GM23248 (cell line): ENCODE data around the gene ARAP2. TPM values are rescaled to one million over a fixed set of nuclear protein-coding genes. Genes with fewer than 3 reads are reported as not detected.

Experiments used
- DNase-seq: peaks from one replicate; pipeline ENCODE4 v3.0.0-alpha.2; 2015
- H2AFZ ChIP-seq: fragments of 200-600 bp; sonication (generic); 2 replicates; pipeline ENCODE4 v1.6.1; 2016; ENCODE audit warnings: antibody characterized with exemption
- H3F3A ChIP-seq: fragments of 200-600 bp; sonication (generic); 2 replicates; pipeline ENCODE4 v1.6.1; 2016; ENCODE audit warnings: mild to moderate bottlenecking, antibody characterized with exemption, mixed run types; ENCODE audit not compliant: insufficient read depth
- H3K27ac ChIP-seq: fragments of 200-600 bp; sonication (generic); 2 replicates; pipeline ENCODE4 v1.5.1; 2016; ENCODE audit warnings: mild to moderate bottlenecking
- H3K27me3 ChIP-seq: fragments of 200-600 bp; sonication (generic); replicated peaks from 2 replicates; pipeline ENCODE4 v1.6.1; 2016; ENCODE audit warnings: mild to moderate bottlenecking; ENCODE audit not compliant: insufficient read depth
- H3K36me3 ChIP-seq: fragments of 200-600 bp; sonication (generic); 2 replicates; pipeline ENCODE4 v1.6.1; 2016; ENCODE audit warnings: low read depth, mild to moderate bottlenecking
- H3K4me1 ChIP-seq: fragments of 200-600 bp; sonication (generic); 2 replicates; pipeline ENCODE4 v1.6.1; 2016; ENCODE audit warnings: mild to moderate bottlenecking; ENCODE audit not compliant: insufficient read depth
- H3K4me2 ChIP-seq: fragments of 200-600 bp; sonication (generic); one replicate; pipeline ENCODE4 v1.6.1; 2016; ENCODE audit warnings: mild to moderate bottlenecking; ENCODE audit not compliant: unreplicated experiment
- H3K4me3 ChIP-seq: fragments of 200-600 bp; sonication (generic); 2 replicates; pipeline ENCODE4 v1.5.1; 2016; ENCODE audit warnings: mild to moderate bottlenecking
- H3K79me2 ChIP-seq: fragments of 200-600 bp; sonication (generic); 2 replicates; pipeline ENCODE4 v1.6.1; 2016; ENCODE audit warnings: mild to moderate bottlenecking; ENCODE audit not compliant: insufficient read depth
- H3K9ac ChIP-seq: fragments of 200-600 bp; sonication (generic); 2 replicates; pipeline ENCODE4 v1.6.1; 2016; ENCODE audit warnings: mild to moderate bottlenecking
- H3K9me2 ChIP-seq: fragments of 200-600 bp; sonication (generic); 2 replicates; pipeline ENCODE4 v1.6.1; 2016; ENCODE audit warnings: mixed run types, mild to moderate bottlenecking, moderate library complexity; ENCODE audit not compliant: insufficient read depth
- H3K9me3 ChIP-seq: fragments of 200-600 bp; sonication (generic); one replicate; pipeline ENCODE4 v1.6.1; 2017; ENCODE audit warnings: low read depth
- H4K20me1 ChIP-seq: fragments of 200-600 bp; sonication (generic); 2 replicates; pipeline ENCODE4 v1.6.0; 2016; ENCODE audit not compliant: insufficient read depth
- EZH2 ChIP-seq: fragments of 200-600 bp; sonication (generic); IDR thresholded peaks from 2 replicates; pipeline ENCODE4 v1.6.1; 2018; ENCODE audit warnings: antibody characterized with exemption, mild to moderate bottlenecking; ENCODE audit not compliant: insufficient read depth, poor library complexity, severe bottlenecking
- EZH2phosphoT487 ChIP-seq: fragments of 200-600 bp; sonication (generic); IDR thresholded peaks from 2 replicates; pipeline ENCODE4 v1.6.1; 2018; ENCODE audit warnings: antibody characterized with exemption, moderate library complexity, mild to moderate bottlenecking, low read depth; ENCODE audit not compliant: insufficient read depth
- WGBS, 2 experiments: methylation state at CpG; one replicate each; pipeline ENCODE4 v1.1.6; 2015 to 2017; ENCODE audit warnings: low lambda C conversion rate in 2 of 2, low coverage in 1 of 2; ENCODE audit errors: missing lambda C conversion rate in 2 of 2; 5-methylcytosine and 5-hydroxymethylcytosine counted together
- in situ Hi-C: fragments of 300-500 bp; cut with MboI; formaldehyde crosslinking; loops from 2 replicates; pipeline ENCODE4 v1.15.0; 2020
- polyA plus RNA-seq: library from polyadenylated mRNA; unstranded; fragments of >200 nt; fragmentation: Nextera tagmentation; extraction: Ambion mirVana; gene quantifications from 2 replicates; pipeline ENCODE4 v1.2.1, GENCODE V29; 2016
- total RNA-seq: library from RNA; depleted of rRNA; stranded (reverse); fragments of >200 nt; shearing (Covaris generic); gene quantifications from 2 replicates; pipeline ENCODE4 v1.2.3, GENCODE V29; 2014

The ARAP2 gene
- total and polyA plus RNA-seq, 2 experiments from 2014 or later: not detected

DNA sequence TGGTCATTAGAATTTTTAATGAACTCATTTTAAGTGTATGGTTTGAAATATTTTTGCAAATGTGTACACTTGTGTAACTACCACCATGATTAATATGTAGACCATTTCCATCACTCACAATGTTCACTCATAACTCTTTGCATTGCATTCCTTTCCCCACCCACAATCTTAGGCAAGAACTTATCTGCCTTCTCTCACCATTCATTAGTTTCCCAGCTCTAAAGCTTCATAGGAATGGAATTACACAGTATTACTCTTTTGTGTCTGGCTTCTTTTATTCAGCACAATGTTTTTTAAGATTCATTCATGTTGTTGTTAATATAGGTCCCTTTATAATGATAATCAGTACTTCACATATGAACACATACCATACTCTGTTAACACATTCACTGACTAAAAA, 106.1 kb downstream of the ARAP2 start:
- Histone ChIP-seq H3F3A (no peaks in the 10 kb centered on the region), H3K27ac (no peak overlapping the region), H3K9me2 (no peaks in the 10 kb centered on the region), H3K4me2 (no peak overlapping the region), H3K9me3 (no peaks in the 10 kb centered on the region), H3K79me2 (no peaks in the 10 kb centered on the region), H2AFZ (no peak overlapping the region), H3K27me3 (no peaks in the 10 kb centered on the region), H4K20me1 (no peaks in the 10 kb centered on the region), H3K36me3 (no peaks in the 10 kb centered on the region), H3K9ac (no peak overlapping the region), H3K4me1 (no peaks in the 10 kb centered on the region), H3K4me3 (no peak overlapping the region)
- in situ Hi-C loops: no loop called here
- no peak for DNase-seq
- TF ChIP-seq EZH2: no peak
- no peak for TF ChIP-seq EZH2phosphoT487

DNA sequence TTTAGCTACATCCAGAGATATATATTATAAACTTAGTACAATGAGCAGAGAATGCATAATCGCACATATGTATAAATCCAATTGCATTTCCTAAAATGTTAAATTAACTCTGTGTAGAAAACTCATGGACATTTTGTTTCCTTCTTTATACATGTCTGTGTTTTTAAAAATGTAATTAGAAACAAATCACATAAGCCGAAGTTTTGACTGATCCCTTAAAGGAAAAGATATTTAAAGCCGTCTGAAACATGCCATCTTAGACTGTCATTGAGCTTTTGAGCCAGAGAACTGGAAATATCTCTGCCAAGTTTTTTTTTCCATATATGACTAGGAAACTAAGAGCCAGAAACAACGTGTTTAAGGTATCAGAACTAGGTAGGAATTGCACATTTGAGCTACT, 107.0 kb downstream of the ARAP2 start:
- H3K4me2 ChIP-seq: no peak overlapping the region
- no peak for DNase-seq
- no peaks in the 10 kb centered on the region for H3K4me1 ChIP-seq
- H3K36me3 ChIP-seq: no peaks in the 10 kb centered on the region
- no peaks in the 10 kb centered on the region for H3K9me3 ChIP-seq
- WGBS, 2 experiments: 22 to 33% methylated on average over 4 of the region's 4 CpGs
- no peaks in the 10 kb centered on the region for H3K79me2 ChIP-seq
- no peak for TF ChIP-seq EZH2
- TF ChIP-seq EZH2phosphoT487: no peak
- H4K20me1 ChIP-seq: no peaks in the 10 kb centered on the region
- no peaks in the 10 kb centered on the region for H3K27me3 ChIP-seq
- no peak overlapping the region for H2AFZ ChIP-seq
- in situ Hi-C loops: no loop called here
- H3K9me2 ChIP-seq: no peaks in the 10 kb centered on the region
- H3K27ac ChIP-seq: no peak overlapping the region
- no peak overlapping the region for H3K4me3 ChIP-seq
- no peak overlapping the region for H3K9ac ChIP-seq
- H3F3A ChIP-seq: no peaks in the 10 kb centered on the region

DNA sequence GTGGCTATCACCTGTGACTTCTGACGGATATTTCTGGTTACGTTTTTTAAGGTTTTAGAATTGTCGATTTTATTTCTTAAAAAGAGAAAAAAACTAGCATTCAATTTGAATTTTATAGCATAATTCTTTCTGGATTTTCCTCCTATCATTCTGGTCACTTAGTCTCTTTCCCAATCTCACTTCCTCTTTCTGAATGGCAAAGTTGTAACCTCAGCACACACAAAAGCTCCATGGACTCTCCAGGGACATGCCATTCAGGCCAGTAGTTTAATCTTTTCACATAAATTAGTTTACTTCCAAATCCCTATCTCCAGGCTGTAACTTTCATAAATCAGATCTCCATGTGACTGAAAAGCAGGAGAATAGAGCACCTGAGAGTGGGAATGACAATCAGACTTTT, 110.7 kb downstream of the ARAP2 start:
- no peaks in the 10 kb centered on the region for H3K27me3 ChIP-seq
- H3K4me1 ChIP-seq: no peaks in the 10 kb centered on the region
- H3K4me2 ChIP-seq: no peak overlapping the region
- in situ Hi-C loops: no loop called here
- no peak overlapping the region for H3K4me3 ChIP-seq
- no peaks in the 10 kb centered on the region for H3K9me3 ChIP-seq
- no peak for DNase-seq
- H3K79me2 ChIP-seq: no peaks in the 10 kb centered on the region
- H3K36me3 ChIP-seq: no peaks in the 10 kb centered on the region
- H4K20me1 ChIP-seq: no peaks in the 10 kb centered on the region
- no peaks in the 10 kb centered on the region for H3F3A ChIP-seq
- TF ChIP-seq EZH2phosphoT487: no peak
- TF ChIP-seq EZH2: no peak
- no peak overlapping the region for H2AFZ ChIP-seq
- WGBS, 2 experiments: 48 to 54% methylated on average over 3 of the region's 3 CpGs
- no peaks in the 10 kb centered on the region for H3K9me2 ChIP-seq
- no peak overlapping the region for H3K27ac ChIP-seq
- no peak overlapping the region for H3K9ac ChIP-seq

DNA sequence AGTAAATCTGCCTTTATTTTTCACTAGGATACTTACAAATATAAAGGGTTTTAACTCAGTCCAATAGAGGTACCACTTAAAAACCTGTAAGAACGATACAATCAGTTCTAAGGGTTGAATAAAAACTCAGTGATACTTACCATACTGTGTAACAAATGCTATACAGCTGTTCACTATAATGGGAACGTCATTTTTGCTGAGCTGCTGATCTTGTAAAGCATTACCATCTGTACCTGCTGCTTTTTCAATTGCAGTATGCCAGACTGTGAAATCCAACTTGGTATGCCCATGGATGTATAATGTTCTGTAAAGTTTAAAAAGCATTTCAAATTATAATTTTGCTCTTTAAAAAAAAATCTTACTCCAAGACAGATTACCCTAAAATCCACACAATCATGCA, 111.2 kb downstream of the ARAP2 start:
- Histone ChIP-seq H3F3A (no peaks in the 10 kb centered on the region), H3K27ac (no peak overlapping the region), H3K4me3 (no peak overlapping the region), H4K20me1 (no peaks in the 10 kb centered on the region), H3K9me2 (no peaks in the 10 kb centered on the region), H3K4me1 (no peaks in the 10 kb centered on the region), H3K9ac (no peak overlapping the region), H3K27me3 (no peaks in the 10 kb centered on the region), H2AFZ (no peak overlapping the region), H3K4me2 (no peak overlapping the region), H3K36me3 (no peaks in the 10 kb centered on the region), H3K79me2 (no peaks in the 10 kb centered on the region), H3K9me3 (no peaks in the 10 kb centered on the region)
- TF ChIP-seq EZH2phosphoT487: no peak
- TF ChIP-seq EZH2: no peak
- no peak for DNase-seq
- in situ Hi-C loops: no loop called here
- 2 to 3% methylated on average over 2 of the region's 2 CpGs for WGBS, 2 experiments

DNA sequence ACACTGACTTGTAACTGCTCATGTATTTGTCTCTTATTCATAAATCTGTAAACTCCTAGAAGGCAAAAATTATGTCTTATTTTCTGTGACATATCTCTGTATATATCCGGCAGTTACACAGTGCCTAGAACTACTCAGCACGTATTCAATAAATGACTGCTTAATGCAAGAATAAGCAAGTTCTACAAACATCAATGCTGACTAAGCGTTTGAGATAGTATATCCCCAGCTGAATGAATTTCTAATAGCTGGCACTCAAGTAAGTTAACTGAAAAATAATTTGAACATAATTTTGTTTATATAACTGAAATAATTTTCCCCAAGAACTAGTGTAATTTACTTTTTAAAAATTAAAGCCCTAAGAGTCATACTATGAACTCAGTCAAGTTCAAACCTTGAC, 113.7 kb downstream of the ARAP2 start:
- 41 to 50% methylated on average over 3 of the region's 3 CpGs for WGBS, 2 experiments

More for the DNA sequence above, 113.7 kb downstream of the ARAP2 start:
- H3K36me3 ChIP-seq: no peaks in the 10 kb centered on the region
- H3K4me1 ChIP-seq: no peaks in the 10 kb centered on the region
- no peaks in the 10 kb centered on the region for H3K27me3 ChIP-seq
- H2AFZ ChIP-seq: no peak overlapping the region
- no peak overlapping the region for H3K9ac ChIP-seq
- in situ Hi-C loops: no loop called here
- no peaks in the 10 kb centered on the region for H3F3A ChIP-seq
- H3K79me2 ChIP-seq: no peaks in the 10 kb centered on the region
- H3K27ac ChIP-seq: no peak overlapping the region
- DNase-seq: no peak
- no peaks in the 10 kb centered on the region for H3K9me2 ChIP-seq
- H3K4me2 ChIP-seq: no peak overlapping the region
- H3K4me3 ChIP-seq: no peak overlapping the region
- TF ChIP-seq EZH2: no peak
- no peaks in the 10 kb centered on the region for H4K20me1 ChIP-seq
- no peaks in the 10 kb centered on the region for H3K9me3 ChIP-seq
